Measurements from ENCODE around the gene DUSP6. TPM values are rescaled to one million over a fixed set of nuclear protein-coding genes. Genes with fewer than 3 reads are reported as not detected.

Gene DUSP6
- polyA plus RNA-seq, 4 donors = 10.3 to 81.0 (median 24.1) TPM

DNA sequence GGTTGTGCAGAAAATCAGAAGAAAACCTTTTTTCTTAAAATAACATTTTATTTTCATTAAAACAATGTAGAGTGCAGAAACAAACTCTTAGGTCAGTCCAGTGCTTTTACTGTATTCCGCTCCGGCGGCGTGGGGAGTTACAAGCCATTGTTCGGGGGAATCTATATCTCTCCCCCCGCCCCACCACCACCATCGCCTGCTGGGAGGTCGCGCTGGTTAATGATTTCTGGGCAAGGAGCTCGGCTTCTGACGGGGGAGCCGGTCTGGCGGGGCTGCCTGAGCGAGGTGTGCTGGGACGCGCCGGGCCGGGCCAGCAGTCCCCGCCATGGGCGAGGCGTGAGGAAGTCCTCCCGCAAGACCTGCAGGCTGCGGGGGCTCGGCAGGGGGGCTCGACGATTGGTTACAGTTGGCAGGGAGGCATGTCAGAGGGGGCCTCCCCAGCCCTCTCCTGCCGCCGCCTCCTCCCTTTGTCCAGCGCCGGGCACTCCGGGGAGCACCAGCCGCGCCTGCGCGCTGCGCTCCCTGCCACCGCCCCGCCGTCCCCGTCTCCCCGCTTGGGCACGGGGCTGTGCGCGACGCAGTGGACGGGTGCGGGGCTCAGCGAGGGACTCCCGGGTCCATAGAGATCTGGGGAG lies 1.0 kb upstream of the DUSP6 start:
- DNase-seq (peak; percentile 77 to 94), FAIRE-seq (no peak)
- Histone ChIP-seq H3K27me3 (ENCODE audit: control insufficient read depth in 3 of 3, insufficient read depth in 3 of 3, low read length in 3 of 3) (peaks cover 0 to 6% (median 0%) of the 10 kb centered on the region in 3 donors), H3K27ac (ENCODE audit: low read depth in 1 of 3, low read length in 2 of 3) (peak overlapping the region; percentile 97 to 99 (median 99)), H3K4me1 (ENCODE audit: control insufficient read depth in 3 of 3, insufficient read depth in 2 of 3, low read depth in 1 of 3, low read length in 2 of 3) (peaks cover 2 to 29% (median 13%) of the 10 kb centered on the region in 3 donors), H3K9me3 (ENCODE audit: control insufficient read depth in 2 of 2, insufficient read depth in 1 of 2, low read depth in 1 of 2, low read length in 1 of 2) (no peaks in the 10 kb centered on the region), H3K4me3 (ENCODE audit: low read depth in 1 of 3, low read length in 3 of 3) (peak overlapping the region; percentile 63 to 84 (median 73)), H3K36me3 (ENCODE audit: control insufficient read depth in 3 of 3, insufficient read depth in 2 of 3, low read depth in 1 of 3, low read length in 3 of 3) (peaks cover 0 to 14% (median 0%) of the 10 kb centered on the region in 3 donors)
- WGBS, 3 donors = 1% methylated on average over 27 to 49 of the region's 49 CpGs

GRCh38 chr12:89352242-89352491 lies 134 bp downstream of the DUSP6 start:
- WGBS, 3 donors = 0% methylated on average over 10 of the region's 10 CpGs

DNA sequence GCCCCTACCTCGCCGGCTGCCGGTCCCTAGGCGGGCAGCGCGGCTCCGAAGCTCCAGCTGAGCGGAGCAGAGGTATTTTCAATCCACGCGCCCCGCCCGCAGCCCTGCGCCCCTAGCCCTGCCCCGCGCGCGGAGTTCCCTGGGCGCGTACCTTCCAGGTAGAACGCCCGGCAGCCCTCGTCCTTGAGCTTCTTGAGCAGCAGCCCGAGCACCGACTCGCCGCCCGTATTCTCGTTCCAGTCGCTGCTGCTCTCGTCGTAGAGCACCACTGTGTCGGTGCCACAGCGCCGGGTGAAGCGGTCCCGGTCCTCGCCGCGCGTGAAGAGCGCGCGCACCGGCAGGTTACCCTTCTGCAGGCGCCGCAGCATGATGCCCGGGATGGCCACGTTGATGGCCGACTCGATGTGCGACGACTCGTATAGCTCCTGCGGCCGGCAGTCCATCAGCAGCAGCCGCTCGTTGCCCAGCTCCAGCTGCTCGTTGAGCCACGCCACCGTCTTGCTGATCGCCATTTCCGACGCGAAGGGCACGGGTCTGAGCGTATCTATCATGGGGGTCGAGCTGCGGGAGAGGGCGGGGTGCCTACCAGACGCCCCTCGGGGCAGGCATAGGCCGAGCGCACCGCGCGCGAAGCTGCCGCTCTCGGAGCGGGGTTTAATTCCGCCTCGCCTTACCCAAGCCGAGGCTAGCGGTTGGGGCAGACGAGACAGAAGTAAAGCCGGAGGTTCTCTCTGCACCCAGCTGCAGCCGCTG lies 636 bp downstream of the DUSP6 start:
- Histone ChIP-seq H3K36me3 (ENCODE audit: control insufficient read depth in 3 of 3, insufficient read depth in 2 of 3, low read depth in 1 of 3, low read length in 3 of 3) (peaks cover 0 to 14% (median 0%) of the 10 kb centered on the region in 3 donors), H3K4me3 (ENCODE audit: low read depth in 1 of 3, low read length in 3 of 3) (peak overlapping the region; percentile 73 to 95 (median 84)), H3K27me3 (ENCODE audit: control insufficient read depth in 3 of 3, insufficient read depth in 3 of 3, low read length in 3 of 3) (peaks cover 0 to 6% (median 0%) of the 10 kb centered on the region in 3 donors), H3K27ac (ENCODE audit: low read depth in 1 of 3, low read length in 2 of 3) (peak overlapping the region; percentile 97 to 99 (median 99)), H3K9me3 (ENCODE audit: control insufficient read depth in 2 of 2, insufficient read depth in 1 of 2, low read depth in 1 of 2, low read length in 1 of 2) (no peaks in the 10 kb centered on the region), H3K4me1 (ENCODE audit: control insufficient read depth in 3 of 3, insufficient read depth in 2 of 3, low read depth in 1 of 3, low read length in 2 of 3) (peaks cover 7 to 23% (median 21%) of the 10 kb centered on the region in 3 donors)
- DNase-seq = peak; percentile 40 to 72
- WGBS, 3 donors = 0 to 1% (median 0%) methylated on average over 80 to 87 of the region's 87 CpGs
- no peak for FAIRE-seq

More at GRCh38 chr12:89352242-89352491, 134 bp downstream of the DUSP6 start:
- Histone ChIP-seq H3K9me3 (ENCODE audit: control insufficient read depth in 2 of 2, insufficient read depth in 1 of 2, low read depth in 1 of 2, low read length in 1 of 2) (no peaks in the 10 kb centered on the region), H3K4me3 (ENCODE audit: low read depth in 1 of 3, low read length in 3 of 3) (peak overlapping the region; percentile 73 to 95 (median 84)), H3K27ac (ENCODE audit: low read depth in 1 of 3, low read length in 2 of 3) (peak overlapping the region; percentile 97 to 99 (median 99)), H3K36me3 (ENCODE audit: control insufficient read depth in 3 of 3, insufficient read depth in 2 of 3, low read depth in 1 of 3, low read length in 3 of 3) (peaks cover 0 to 14% (median 0%) of the 10 kb centered on the region in 3 donors), H3K4me1 (ENCODE audit: control insufficient read depth in 3 of 3, insufficient read depth in 2 of 3, low read depth in 1 of 3, low read length in 2 of 3) (peaks cover 4 to 21% (median 18%) of the 10 kb centered on the region in 3 donors), H3K27me3 (ENCODE audit: control insufficient read depth in 3 of 3, insufficient read depth in 3 of 3, low read length in 3 of 3) (peaks cover 0 to 6% (median 0%) of the 10 kb centered on the region in 3 donors)
- DNase-seq (no peak), FAIRE-seq (no peak)

DNA sequence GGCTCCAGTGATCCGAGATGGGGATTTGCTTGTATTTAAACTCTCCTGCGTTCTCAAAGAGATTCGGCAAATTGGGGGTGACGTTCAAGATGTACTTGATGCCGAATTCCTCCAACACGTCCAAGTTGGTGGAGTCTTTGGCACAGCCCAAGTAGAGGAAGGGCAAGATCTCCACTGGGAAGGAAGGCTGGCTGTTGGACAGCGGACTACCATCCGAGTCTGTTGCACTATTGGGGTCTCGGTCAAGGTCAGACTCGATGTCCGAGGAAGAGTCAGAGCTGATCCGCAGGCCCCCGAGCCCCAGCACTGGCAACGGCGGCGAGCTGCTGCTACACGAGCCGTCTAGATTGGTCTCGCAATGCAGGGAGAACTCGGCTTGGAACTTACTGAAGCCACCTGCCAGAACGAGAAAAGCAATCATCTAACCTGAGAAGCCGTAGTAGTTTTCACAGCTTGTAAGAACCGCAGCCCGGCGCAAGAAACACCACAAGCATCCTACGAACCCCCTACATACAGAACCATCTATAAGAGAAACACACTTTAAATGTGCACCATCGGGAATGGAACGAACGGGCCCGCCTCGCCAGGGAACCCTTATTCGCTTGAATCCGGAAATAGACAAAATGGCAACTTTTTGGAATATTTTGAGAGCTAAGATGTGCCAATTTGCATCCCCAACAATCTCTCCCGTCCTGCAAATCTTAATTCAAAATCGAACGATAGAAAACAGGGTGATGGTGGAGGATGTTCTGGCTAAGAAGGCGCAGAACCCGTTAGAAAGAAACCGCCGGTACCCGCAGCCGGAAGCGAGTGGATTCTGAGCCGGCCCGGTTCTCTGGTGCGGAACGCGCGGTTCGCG lies 1.4 kb downstream of the DUSP6 start:
- 6 to 9% (median 8%) methylated on average over 47 to 51 of the region's 51 CpGs for WGBS, 3 donors
- Histone ChIP-seq H3K9me3 (ENCODE audit: control insufficient read depth in 2 of 2, insufficient read depth in 1 of 2, low read depth in 1 of 2, low read length in 1 of 2) (no peaks in the 10 kb centered on the region), H3K36me3 (ENCODE audit: control insufficient read depth in 3 of 3, insufficient read depth in 2 of 3, low read depth in 1 of 3, low read length in 3 of 3) (peaks cover 0 to 14% (median 0%) of the 10 kb centered on the region in 3 donors), H3K4me3 (ENCODE audit: low read depth in 1 of 3, low read length in 3 of 3) (peak overlapping the region; percentile 73 to 95 (median 84)), H3K27me3 (ENCODE audit: control insufficient read depth in 3 of 3, insufficient read depth in 3 of 3, low read length in 3 of 3) (peaks cover 0 to 6% (median 0%) of the 10 kb centered on the region in 3 donors), H3K27ac (ENCODE audit: low read depth in 1 of 3, low read length in 2 of 3) (peak overlapping the region; percentile 97 to 99 (median 99)), H3K4me1 (ENCODE audit: control insufficient read depth in 3 of 3, insufficient read depth in 2 of 3, low read depth in 1 of 3, low read length in 2 of 3) (peaks cover 9 to 24% (median 22%) of the 10 kb centered on the region in 3 donors)
- FAIRE-seq (no peak), DNase-seq (peak; percentile 40 to 47)

DNA sequence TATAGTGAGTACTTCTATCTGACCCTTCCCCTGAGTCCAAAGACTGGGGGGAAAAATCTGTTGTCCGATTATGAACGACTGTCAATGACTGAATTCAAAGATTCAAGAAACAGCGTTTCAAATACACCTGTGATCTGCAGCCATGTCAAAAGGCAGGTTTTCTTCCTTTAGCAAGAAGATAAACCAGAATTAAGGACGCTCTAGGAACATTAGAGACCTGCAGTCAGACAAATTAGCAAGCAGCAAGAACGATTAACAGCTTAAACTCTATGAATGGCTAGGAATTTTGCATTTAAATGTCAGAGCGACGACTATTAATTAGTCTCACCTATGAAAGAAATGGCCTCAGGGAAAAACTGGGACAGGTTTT lies 2.1 kb downstream of the DUSP6 start:
- Histone ChIP-seq H3K27ac (ENCODE audit: low read depth in 1 of 3, low read length in 2 of 3) (peak overlapping the region in 2 of 3 donors; percentile 97 to 99), H3K36me3 (ENCODE audit: control insufficient read depth in 3 of 3, insufficient read depth in 2 of 3, low read depth in 1 of 3, low read length in 3 of 3) (peaks cover 0 to 14% (median 0%) of the 10 kb centered on the region in 3 donors), H3K4me1 (ENCODE audit: control insufficient read depth in 3 of 3, insufficient read depth in 2 of 3, low read depth in 1 of 3, low read length in 2 of 3) (peaks cover 11 to 29% (median 22%) of the 10 kb centered on the region in 3 donors), H3K9me3 (ENCODE audit: control insufficient read depth in 2 of 2, insufficient read depth in 1 of 2, low read depth in 1 of 2, low read length in 1 of 2) (no peaks in the 10 kb centered on the region), H3K4me3 (ENCODE audit: low read depth in 1 of 3, low read length in 3 of 3) (peak overlapping the region; percentile 73 to 95 (median 84)), H3K27me3 (ENCODE audit: control insufficient read depth in 3 of 3, insufficient read depth in 3 of 3, low read length in 3 of 3) (peaks cover 0 to 6% (median 0%) of the 10 kb centered on the region in 3 donors)
- FAIRE-seq (no peak), DNase-seq (no peak)
- WGBS, 3 donors = 58 to 73% (median 68%) methylated on average over 7 of the region's 7 CpGs

DNA sequence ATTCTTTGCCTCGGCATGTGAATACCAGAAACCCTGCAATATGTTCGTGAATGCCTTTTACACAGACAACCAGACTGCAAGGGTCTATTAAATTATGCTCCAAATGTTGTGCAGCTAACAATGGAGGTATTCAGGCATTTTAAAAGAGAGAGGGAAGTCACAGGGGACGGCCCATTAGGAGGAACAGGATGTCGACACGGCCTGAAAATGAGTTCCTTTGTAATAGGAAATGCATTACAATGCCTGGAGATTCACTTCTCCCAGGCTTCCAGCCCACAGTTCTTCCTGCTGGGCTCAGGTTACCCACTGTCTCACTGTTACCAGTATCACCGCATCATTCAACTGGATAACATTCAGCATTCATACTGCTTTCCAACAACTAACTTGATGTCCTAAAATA lies 2.5 kb downstream of the DUSP6 start:
- Histone ChIP-seq H3K27me3 (ENCODE audit: control insufficient read depth in 3 of 3, insufficient read depth in 3 of 3, low read length in 3 of 3) (peaks cover 0 to 6% (median 0%) of the 10 kb centered on the region in 3 donors), H3K27ac (ENCODE audit: low read depth in 1 of 3, low read length in 2 of 3) (peak overlapping the region in 2 of 3 donors; percentile 97 to 99), H3K4me1 (ENCODE audit: control insufficient read depth in 3 of 3, insufficient read depth in 2 of 3, low read depth in 1 of 3, low read length in 2 of 3) (peaks cover 11 to 27% (median 26%) of the 10 kb centered on the region in 3 donors), H3K4me3 (ENCODE audit: low read depth in 1 of 3, low read length in 3 of 3) (peak overlapping the region in 2 of 3 donors; percentile 73 to 84), H3K36me3 (ENCODE audit: control insufficient read depth in 3 of 3, insufficient read depth in 2 of 3, low read depth in 1 of 3, low read length in 3 of 3) (peaks cover 0 to 14% (median 0%) of the 10 kb centered on the region in 3 donors), H3K9me3 (ENCODE audit: control insufficient read depth in 2 of 2, insufficient read depth in 1 of 2, low read depth in 1 of 2, low read length in 1 of 2) (no peaks in the 10 kb centered on the region)
- peak in 1 of 2 donors; percentile 45 for DNase-seq
- no peak for FAIRE-seq
- 54 to 82% (median 72%) methylated on average over 6 of the region's 6 CpGs for WGBS, 3 donors

- Histone ChIP-seq H3K27ac (ENCODE audit: low read depth in 1 of 3, low read length in 2 of 3) (peak overlapping the region in 2 of 3 donors; percentile 75 to 97), H3K4me1 (ENCODE audit: control insufficient read depth in 3 of 3, insufficient read depth in 2 of 3, low read depth in 1 of 3, low read length in 2 of 3) (peaks cover 14 to 31% (median 26%) of the 10 kb centered on the region in 3 donors), H3K27me3 (ENCODE audit: control insufficient read depth in 3 of 3, insufficient read depth in 3 of 3, low read length in 3 of 3) (peaks cover 0 to 6% (median 0%) of the 10 kb centered on the region in 3 donors), H3K9me3 (ENCODE audit: control insufficient read depth in 2 of 2, insufficient read depth in 1 of 2, low read depth in 1 of 2, low read length in 1 of 2) (no peaks in the 10 kb centered on the region), H3K36me3 (ENCODE audit: control insufficient read depth in 3 of 3, insufficient read depth in 2 of 3, low read depth in 1 of 3, low read length in 3 of 3) (peaks cover 0 to 14% (median 0%) of the 10 kb centered on the region in 3 donors), H3K4me3 (ENCODE audit: low read depth in 1 of 3, low read length in 3 of 3) (peak overlapping the region in 2 of 3 donors; percentile 73 to 84)
- 72 to 94% (median 83%) methylated on average over 10 of the region's 10 CpGs for WGBS, 3 donors
- DNase-seq = peak in 1 of 2 donors; percentile 35
- FAIRE-seq = no peak
These were observed 3.2 kb downstream of the DUSP6 start for GRCh38 chr12:89348894-89349699.
